GM12873 (cell line): Measurements from ENCODE around the gene VEPH1.
A peak's percentile ranks its signal among the peaks of the same experiment; 100 is the strongest.

Experiments used
- CTCF ChIP-seq: IDR thresholded peaks from 2 replicates; pipeline ENCODE4 v1.5.1; 2012; ENCODE audit warnings: low read depth, mild to moderate bottlenecking, moderate library complexity, low read length, control low read depth; ENCODE audit not compliant: insufficient read depth; ENCODE audit errors: missing control alignments

Gene VEPH1

DNA sequence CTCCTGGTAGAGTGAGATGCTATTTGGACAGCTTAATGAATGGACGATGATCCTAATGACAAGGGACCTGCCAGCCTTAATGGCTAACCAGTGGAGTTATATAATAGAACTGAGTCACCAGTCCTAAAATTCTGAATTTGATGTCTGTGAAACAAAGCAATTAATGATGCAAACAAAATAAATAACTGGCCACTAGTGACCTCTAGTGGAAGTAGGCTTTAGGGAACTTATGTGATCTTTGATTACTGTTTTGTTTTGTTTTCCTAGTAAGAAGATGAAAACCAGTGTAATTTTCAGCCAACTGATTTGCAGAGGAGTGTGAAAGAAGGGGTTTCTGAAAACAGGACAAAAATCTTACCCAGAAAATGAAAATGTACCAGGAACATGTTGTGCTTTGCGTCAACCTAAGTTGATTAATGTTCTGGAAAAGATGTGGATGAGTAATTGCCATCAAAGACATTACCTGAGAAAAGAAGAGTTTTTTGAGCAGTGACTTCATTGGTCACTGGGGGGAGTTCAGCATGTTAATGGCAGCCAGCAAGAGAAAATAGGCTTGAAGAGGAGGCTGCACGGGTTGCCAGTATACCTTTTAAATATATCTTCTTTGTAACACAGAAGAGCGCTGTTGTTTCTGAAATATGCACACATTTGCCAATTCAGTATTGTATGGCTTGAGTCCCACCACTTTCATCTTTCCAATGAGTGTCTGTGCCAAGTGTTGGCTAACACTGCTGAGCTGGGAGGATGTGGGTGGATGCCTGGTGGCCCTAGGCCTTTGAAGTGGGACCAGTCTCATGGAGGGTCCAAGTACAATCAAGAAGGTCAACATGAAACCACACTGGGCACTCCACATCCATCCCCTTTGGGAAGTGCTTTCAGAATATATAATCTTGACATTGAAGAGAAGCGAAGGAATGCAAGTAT is 9.3 kb downstream of the VEPH1 start:
- peak; percentile 51 for TF ChIP-seq CTCF

GRCh38 chr3:157491136-157491535 is 12.1 kb downstream of the VEPH1 start:
- no peak for TF ChIP-seq CTCF

- TF ChIP-seq CTCF = no peak
Observed at GRCh38 chr3:157488144-157488543, 15.1 kb downstream of the VEPH1 start.

GRCh38 chr3:157487339-157487738 is 15.9 kb downstream of the VEPH1 start:
- TF ChIP-seq CTCF = no peak

- TF ChIP-seq CTCF = no peak
Observed at GRCh38 chr3:157479464-157480243, 23.6 kb downstream of the VEPH1 start.

DNA sequence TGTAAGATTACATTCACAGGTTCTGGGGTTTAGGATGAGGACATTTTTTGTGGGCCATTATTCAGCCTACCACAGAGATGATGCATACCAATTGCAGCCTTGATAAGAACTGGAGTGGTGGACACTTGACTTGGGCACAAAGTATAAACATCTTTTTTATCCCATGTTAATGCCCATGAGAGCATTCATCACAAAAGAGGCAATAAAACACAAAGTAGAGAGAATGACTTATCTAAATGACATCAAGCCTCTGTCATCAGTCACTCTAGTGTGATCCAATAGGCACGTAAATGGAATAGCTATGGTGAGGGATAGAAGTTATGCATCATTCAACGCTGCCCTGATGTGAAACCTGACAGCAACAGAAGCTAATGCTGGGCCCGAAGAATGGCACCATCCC is 25.8 kb downstream of the VEPH1 start:
- TF ChIP-seq CTCF = no peak

- TF ChIP-seq CTCF = no peak
Observed at GRCh38 chr3:157475921-157476414, 27.2 kb downstream of the VEPH1 start.
